ENCODE measurements around the gene GPR45. TPM values are rescaled to one million over a fixed set of nuclear protein-coding genes. Genes with fewer than 3 reads are reported as not detected.

Gene GPR45
- total RNA-seq, 2 experiments from 2014 or later: not detected

- CTCF ChIA-PET (ENCODE audit: unreplicated experiment): no interaction called here
- H3K9me3 ChIP-seq (ENCODE audit: low read length): no peaks in the 10 kb centered on the region
- H4K20me1 ChIP-seq (ENCODE audit: insufficient read depth, low read length): no peaks in the 10 kb centered on the region
- intact Hi-C loops (cut with micrococcal nuclease; ENCODE audit: unreplicated experiment): no loop called here
- no peaks in the 10 kb centered on the region for H3K9me2 ChIP-seq (ENCODE audit: insufficient read depth, low read length)
- POLR2A ChIA-PET: no interaction called here
- no TSS peak for BruUV-seq (replicated peaks)
- no peak for TF ChIP-seq CTCF (conservative IDR thresholded peaks at IDR 0.05; ENCODE audit: low read length)
- no peak for TF ChIP-seq EZH2phosphoT487 (IDR thresholded peaks at IDR 0.05; ENCODE audit: borderline replicate concordance, low read depth, low read length)
- no peaks in the 10 kb centered on the region for H3K79me2 ChIP-seq (ENCODE audit: insufficient read depth, low read depth, low read length)
- H3K4me1 ChIP-seq (ENCODE audit: insufficient read depth, low read length, poor library complexity, severe bottlenecking): no peaks in the 10 kb centered on the region
- H3K36me3 ChIP-seq (ENCODE audit: insufficient read depth, low read length): peaks cover 99% of the 10 kb centered on the region
- H2AFZ ChIP-seq (ENCODE audit: low read length): no peak overlapping the region
- no peak overlapping the region for H3K27ac ChIP-seq (ENCODE audit: low read depth, low read length, poor library complexity, severe bottlenecking)
- H3K4me3 ChIP-seq (ENCODE audit: low read depth, low read length, poor library complexity, severe bottlenecking): no peak overlapping the region
- H3K4me2 ChIP-seq (ENCODE audit: low read length): no peak overlapping the region
- no peak for DNase-seq (ENCODE audit: low spot score)
Measured at GRCh38 chr2:105279126-105279525, 37.6 kb downstream of the GPR45 start.

- Histone ChIP-seq H4K20me1 (ENCODE audit: insufficient read depth, low read length) (no peaks in the 10 kb centered on the region), H3K9me2 (ENCODE audit: insufficient read depth, low read length) (no peaks in the 10 kb centered on the region), H3K4me1 (ENCODE audit: insufficient read depth, low read length, poor library complexity, severe bottlenecking) (no peaks in the 10 kb centered on the region), H3K9me3 (ENCODE audit: low read length) (no peaks in the 10 kb centered on the region), H2AFZ (ENCODE audit: low read length) (no peak overlapping the region), H3K4me3 (ENCODE audit: low read depth, low read length, poor library complexity, severe bottlenecking) (no peak overlapping the region), H3K36me3 (ENCODE audit: insufficient read depth, low read length) (peaks cover 98% of the 10 kb centered on the region), H3K27ac (ENCODE audit: low read depth, low read length, poor library complexity, severe bottlenecking) (no peak overlapping the region), H3K79me2 (ENCODE audit: insufficient read depth, low read depth, low read length) (no peaks in the 10 kb centered on the region), H3K4me2 (ENCODE audit: low read length) (no peak overlapping the region)
- BruUV-seq (replicated peaks): no TSS peak
- intact Hi-C loops (cut with micrococcal nuclease; ENCODE audit: unreplicated experiment): no loop called here
- ChIA-PET CTCF (ENCODE audit: unreplicated experiment) (no interaction called here), POLR2A (no interaction called here)
- DNase-seq (ENCODE audit: low spot score): no peak
- TF ChIP-seq CTCF (conservative IDR thresholded peaks at IDR 0.05; ENCODE audit: low read length): no peak
- no peak for TF ChIP-seq EZH2phosphoT487 (IDR thresholded peaks at IDR 0.05; ENCODE audit: borderline replicate concordance, low read depth, low read length)
Measured at GRCh38 chr2:105280281-105280680, 38.7 kb downstream of the GPR45 start.

GRCh38 chr2:105283532-105283931 is 42.0 kb downstream of the GPR45 start:
- Histone ChIP-seq H3K36me3 (ENCODE audit: insufficient read depth, low read length) (peaks cover 98% of the 10 kb centered on the region), H3K4me2 (ENCODE audit: low read length) (no peak overlapping the region), H3K9me2 (ENCODE audit: insufficient read depth, low read length) (no peaks in the 10 kb centered on the region), H3K79me2 (ENCODE audit: insufficient read depth, low read depth, low read length) (no peaks in the 10 kb centered on the region), H3K4me3 (ENCODE audit: low read depth, low read length, poor library complexity, severe bottlenecking) (no peak overlapping the region), H3K27ac (ENCODE audit: low read depth, low read length, poor library complexity, severe bottlenecking) (no peak overlapping the region), H4K20me1 (ENCODE audit: insufficient read depth, low read length) (no peaks in the 10 kb centered on the region), H2AFZ (ENCODE audit: low read length) (no peak overlapping the region), H3K9me3 (ENCODE audit: low read length) (no peaks in the 10 kb centered on the region), H3K4me1 (ENCODE audit: insufficient read depth, low read length, poor library complexity, severe bottlenecking) (no peaks in the 10 kb centered on the region)
- POLR2A ChIA-PET: no interaction called here
- CTCF ChIA-PET (ENCODE audit: unreplicated experiment): no interaction called here
- BruUV-seq (replicated peaks): no TSS peak
- DNase-seq (ENCODE audit: low spot score): no peak
- intact Hi-C loops (cut with micrococcal nuclease; ENCODE audit: unreplicated experiment): no loop called here
- no peak for TF ChIP-seq CTCF (conservative IDR thresholded peaks at IDR 0.05; ENCODE audit: low read length)
- no peak for TF ChIP-seq EZH2phosphoT487 (IDR thresholded peaks at IDR 0.05; ENCODE audit: borderline replicate concordance, low read depth, low read length)
